Activated CD4-positive, alpha-beta T cell treated with anti-CD3 and anti-CD28 coated beads, Interleukin-2, amount 50 U/mL, for 16 hours (primary cell): Measurements from ENCODE around the gene ATXN1.

Experiments
- DNase-seq: peaks from one replicate; pipeline ENCODE4 v3.0.0-alpha.2; 2020

Gene ATXN1

GRCh38 chr6:16372029-16372776 is 389.1 kb downstream of the ATXN1 start:
- DNase-seq = no peak

DNA sequence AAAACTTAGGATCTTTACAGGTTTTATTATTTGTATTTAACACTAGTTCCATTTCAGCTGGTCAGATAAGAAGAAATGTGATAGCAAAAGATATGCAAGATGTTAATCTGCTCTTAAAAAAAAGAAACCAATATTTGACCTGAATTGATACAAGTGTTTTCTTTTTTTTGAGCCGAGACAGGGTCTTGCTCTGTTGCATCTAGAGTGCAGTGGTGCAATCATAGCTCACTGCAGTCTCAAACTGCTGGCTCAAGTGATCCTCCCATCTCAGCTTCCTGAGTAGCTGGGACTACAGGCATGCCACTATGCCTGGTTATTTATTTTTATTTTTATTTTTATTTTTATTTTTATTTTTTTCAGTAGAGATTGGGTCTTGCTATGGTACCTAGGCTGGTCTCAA is 389.9 kb downstream of the ATXN1 start:
- DNase-seq = no peak

DNA sequence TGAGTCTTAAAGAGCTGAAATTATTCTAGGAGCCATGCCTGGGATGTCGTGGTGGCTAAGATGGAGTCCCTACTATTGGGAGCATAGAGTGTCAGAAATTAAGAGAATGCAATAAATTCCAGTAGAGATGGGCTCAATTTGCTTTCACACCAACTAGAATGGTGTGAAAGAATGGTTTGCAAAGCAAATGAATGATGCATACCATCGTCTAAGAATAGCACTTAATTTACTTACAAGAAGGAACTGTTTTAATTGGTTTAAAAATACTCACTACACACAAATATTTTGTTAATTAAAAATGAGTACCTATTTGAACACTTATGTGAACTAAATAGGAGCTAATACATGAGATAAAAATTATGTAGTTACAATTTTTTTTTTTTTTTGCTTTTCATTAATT is 390.3 kb downstream of the ATXN1 start:
- DNase-seq = no peak

DNA sequence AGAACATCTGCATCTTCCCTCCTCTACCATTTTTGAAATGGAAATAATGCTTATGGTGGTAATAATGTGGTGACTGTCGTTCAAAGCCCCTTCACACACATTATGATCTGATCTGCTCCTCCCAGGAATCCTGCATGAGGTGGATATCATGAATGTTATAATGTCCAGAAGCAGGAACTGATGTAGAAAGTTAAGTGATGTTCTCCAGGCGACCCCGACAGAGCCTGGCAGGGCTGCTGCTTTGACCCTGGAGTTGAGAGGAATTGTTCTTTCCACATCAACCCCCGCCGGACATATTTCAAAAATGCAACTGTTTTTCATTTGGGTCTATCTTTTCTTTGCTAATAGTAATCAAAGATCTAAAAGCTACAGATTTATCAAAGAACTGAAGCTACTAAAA is 391.3 kb downstream of the ATXN1 start:
- no peak for DNase-seq

DNA sequence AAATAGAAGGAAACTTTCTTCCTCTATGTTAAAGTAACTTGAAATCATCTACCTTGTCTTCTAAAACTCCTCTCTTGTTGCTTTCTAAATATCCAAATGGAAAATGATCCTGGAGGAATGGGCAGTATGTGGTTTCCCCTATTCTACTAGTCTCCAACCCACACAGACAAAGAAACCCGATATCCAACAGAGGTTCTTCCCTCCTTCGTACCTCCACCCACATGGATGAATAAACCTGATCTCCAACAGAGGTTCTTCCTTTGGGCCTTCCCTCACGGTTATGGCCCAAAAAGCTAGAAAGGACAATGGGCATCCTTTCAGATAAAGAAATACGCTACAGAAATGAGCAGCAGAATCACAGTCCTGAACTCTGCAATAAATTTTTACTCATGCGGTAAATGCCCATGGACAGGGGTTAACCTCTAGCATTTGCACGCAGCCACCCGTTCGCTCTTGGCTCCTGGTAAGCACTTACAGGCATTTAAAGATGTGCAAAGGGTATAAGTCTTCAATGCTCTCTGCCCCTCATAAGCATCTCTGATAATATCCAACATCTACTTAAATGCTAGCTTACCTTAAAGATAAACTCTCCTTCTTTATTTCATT is 392.0 kb downstream of the ATXN1 start:
- DNase-seq = no peak

DNA sequence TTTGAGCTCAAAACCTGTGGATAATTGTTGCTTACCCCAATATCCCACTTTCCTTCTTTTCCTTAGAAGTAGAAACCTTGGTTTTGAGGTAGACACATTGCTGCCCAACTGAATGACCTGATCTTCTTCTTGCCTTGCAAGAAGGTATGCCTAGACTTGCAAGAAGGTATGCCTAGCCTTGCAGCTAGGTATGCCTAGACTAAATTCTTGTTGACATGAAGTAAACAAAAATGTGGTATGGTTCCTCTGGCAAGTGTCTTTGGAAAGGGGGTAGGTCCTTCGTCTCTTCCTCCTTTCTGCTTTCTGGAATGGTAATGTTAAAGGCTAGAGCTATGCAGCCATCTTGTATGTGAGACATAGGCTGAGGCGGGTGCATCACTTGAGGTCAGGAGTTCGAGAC is 393.7 kb downstream of the ATXN1 start:
- no peak for DNase-seq

GRCh38 chr6:16363749-16364148 is 397.5 kb downstream of the ATXN1 start:
- no peak for DNase-seq

GRCh38 chr6:16362819-16363589 is 398.3 kb downstream of the ATXN1 start:
- no peak for DNase-seq

GRCh38 chr6:16362296-16362695 is 399.0 kb downstream of the ATXN1 start:
- DNase-seq = no peak

DNA sequence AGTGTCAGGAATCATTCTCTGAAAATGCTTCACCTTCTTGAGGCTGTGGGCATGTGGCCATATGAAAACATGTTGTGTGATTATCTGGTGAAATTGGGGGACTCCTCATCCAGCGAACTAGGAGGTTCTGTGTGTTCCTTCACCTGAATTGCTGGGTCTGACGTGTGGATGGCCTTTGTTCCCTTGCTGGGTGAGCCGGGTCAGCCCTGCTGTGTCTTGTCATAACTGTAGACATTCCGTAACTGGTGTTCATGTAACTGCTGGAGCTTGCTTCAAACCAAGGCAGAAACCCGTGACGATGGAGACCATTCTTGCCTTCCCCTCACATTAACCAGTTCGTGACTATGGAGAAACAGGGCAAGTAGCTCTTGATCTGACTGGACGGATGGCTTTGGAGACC is 399.4 kb downstream of the ATXN1 start:
- no peak for DNase-seq

- no peak for DNase-seq
Observed at GRCh38 chr6:16361121-16361520, 400.1 kb downstream of the ATXN1 start.

GRCh38 chr6:16360365-16360764 is 400.9 kb downstream of the ATXN1 start:
- DNase-seq = no peak

GRCh38 chr6:16359563-16359962 is 401.7 kb downstream of the ATXN1 start:
- no peak for DNase-seq

GRCh38 chr6:16358531-16359138 is 402.6 kb downstream of the ATXN1 start:
- no peak for DNase-seq

DNA sequence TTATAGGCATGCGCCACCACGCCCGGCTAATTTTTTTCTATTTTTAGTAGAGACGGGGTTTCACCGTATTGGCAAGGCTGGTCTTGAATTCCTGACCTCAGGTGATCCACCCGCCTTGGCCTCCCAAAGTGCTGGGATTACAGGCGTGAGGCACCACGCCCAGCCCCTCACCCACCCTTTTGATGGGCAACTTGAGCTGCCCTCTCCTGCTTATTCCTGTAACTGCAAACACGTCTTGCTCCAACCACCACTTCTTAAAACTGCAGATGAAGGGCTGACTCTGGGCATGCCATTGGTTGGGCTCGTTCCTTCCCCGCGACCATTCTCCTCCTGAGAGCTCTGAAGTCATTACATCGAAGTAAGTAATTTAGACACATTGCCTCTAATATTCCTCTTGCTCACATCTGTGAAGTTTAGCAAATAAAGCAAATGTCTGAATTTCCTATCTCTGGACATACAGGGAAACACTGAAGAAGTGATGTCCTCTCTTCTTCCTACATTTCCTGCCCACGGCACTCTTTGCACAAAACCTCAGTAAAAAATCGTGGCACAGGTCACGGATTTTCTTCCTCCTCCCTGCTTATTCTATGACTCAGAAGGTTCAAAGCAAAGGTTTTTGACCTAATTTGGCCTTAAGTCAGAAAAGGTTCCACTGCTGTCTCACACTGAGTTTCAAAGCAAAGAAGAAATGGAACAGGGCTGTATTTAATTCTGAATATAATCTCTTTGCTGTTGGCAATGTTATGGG is 405.4 kb downstream of the ATXN1 start:
- no peak for DNase-seq

DNA sequence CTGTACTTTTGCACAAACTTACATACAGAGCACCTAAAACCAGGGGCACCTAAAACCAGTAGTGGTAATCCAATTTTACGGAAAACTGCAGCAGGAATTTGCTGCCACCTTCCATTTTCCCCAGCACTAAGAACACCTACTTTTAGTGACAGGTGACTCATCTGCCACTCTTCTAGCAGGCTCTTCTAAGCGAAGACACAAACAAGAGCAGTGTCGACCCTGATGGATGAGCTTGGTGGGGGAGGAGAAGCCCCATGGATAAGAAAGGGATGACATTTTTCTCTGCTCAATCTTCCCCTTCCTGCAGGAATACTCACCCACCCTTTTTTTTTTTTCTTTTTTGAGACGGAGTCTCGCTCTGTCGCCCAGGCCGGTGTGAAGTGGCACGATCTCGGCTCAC is 406.0 kb downstream of the ATXN1 start:
- DNase-seq = no peak

DNA sequence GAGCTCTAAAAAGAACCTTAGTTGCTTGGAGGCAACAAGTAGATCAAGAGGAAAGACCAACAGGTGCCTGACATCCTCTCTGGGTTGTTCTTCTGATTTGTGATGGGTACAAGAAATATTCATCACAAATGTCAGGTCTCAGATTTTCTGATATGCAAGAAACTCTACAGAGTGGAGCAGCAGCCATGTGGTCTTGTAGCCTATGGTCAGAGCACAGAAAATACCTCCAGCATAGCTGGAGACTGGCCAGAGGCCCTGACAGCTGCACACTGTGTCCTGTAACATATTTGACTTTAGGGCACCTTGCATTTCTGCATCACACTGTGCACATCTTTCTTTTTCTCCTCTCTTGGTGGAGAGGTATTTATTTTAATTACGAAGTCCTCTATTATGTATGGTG is 406.6 kb downstream of the ATXN1 start:
- no peak for DNase-seq

DNA sequence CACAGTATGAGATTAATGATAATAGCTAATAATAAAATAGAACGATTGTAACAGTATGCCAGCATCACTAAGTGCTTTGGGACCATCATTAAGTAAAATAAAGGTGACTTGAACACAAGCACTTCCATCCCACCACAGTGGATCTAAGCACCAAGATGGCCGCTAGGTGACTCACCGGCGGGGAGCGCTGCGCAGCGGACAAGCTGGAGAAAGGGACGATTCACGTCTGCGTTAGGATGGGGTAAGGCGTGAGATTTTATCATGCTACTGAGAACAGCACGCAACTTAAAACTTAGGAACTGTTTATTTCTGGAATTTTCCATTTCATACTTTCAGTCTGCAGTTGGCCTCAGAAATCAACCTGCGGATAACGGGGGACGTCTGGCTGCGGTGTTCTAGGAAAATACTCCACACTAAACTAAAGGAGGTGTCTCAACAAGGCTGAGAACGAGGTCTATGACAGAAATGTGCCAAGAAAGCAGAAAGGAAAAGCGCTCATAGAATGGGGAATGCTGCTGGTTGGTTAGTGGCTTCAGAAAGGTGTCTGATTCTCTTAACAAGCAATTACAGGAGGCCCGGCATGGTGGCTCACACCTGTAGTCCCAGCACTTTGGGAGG is 408.3 kb downstream of the ATXN1 start:
- DNase-seq = no peak

- DNase-seq = no peak
Observed at GRCh38 chr6:16352258-16352635, 409.0 kb downstream of the ATXN1 start.

DNA sequence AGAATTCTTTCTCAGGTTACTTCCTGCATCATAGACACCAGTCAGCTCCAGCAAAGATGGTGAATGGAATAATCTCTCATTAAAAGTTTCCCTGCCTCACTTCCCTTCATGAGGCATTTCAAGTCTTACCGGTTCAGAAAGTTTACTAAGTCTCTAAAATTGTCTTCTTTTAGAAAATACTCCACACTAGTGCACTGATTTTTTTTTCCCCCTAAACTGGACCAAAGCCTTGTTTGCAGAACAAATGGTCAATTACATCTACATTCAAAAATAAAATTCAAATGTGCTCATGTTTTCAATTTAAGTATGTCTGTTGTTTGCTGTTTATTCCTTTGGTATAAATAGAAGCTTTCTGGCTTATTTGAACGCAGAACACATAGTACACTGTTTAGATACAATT is 411.7 kb downstream of the ATXN1 start:
- DNase-seq = no peak

DNA sequence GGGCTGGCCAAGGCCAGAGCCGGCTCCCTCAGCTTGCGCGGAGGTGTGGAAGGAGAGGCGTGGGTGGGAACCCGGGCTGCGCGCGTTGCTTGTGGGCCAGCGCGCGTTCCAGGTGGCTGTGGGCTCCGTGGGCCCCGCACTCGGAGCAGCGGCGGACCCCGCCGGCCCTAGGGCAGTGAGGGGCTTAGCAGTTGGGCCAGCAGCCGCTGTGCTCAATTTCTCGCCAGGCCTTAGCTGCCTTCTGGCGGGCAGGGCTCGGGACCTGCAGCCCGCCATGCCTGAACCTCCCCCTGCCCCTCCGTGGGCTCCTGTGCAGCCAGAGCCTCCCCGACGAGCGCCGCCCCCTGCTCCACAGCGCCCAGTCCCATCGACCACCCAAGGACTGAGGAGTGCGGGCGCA is 414.4 kb downstream of the ATXN1 start:
- DNase-seq = no peak
